GM12891 (cell line): ENCODE results near the gene SH3TC1.

Experiments used
- POLR2A ChIP-seq: IDR thresholded peaks from 2 replicates; pipeline ENCODE4 v1.6.1; 2011; ENCODE audit warnings: low read depth, low read length, control low read depth
- SPI1 ChIP-seq: IDR thresholded peaks from 2 replicates; pipeline ENCODE4 v1.6.1; 2011; ENCODE audit warnings: low read depth, low read length, control low read depth
- TAF1 ChIP-seq: IDR thresholded peaks from 2 replicates; pipeline ENCODE4 v1.6.1; 2011; ENCODE audit warnings: low read depth, low read length, control low read depth

DNA sequence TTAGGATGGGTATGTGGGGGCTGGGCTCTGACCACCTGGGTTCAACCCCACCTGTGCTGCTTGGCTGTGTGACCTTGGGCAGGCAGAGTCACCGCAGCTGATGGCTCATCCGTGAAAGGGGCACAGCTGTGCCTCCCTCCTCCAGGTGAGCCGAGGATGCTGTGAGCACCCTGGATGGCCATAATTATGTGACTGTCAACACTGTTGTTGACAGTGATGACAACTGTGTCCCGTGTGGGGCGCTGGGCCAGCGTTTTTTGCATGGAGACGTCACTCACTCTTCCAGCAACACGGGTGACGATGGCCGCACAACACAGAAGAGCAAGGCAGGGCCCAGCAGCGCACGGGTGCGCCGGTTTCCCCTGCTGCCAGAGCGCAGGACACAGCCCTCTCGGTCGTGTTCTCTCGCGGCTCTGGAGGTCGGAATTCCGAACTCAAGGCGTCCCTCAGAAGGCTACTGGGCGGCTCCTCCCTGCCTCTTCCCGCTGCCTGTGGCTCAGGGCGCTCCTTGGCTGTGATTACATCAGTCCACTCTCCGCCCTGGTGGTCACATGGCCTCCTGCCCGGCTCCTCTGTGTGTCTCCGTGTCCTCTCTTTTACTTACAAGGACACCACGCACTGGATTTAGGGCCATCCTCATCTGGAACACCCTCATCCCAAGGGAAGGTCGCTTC, 1.3 kb downstream of the SH3TC1 start:
- TF ChIP-seq TAF1: no peak
- TF ChIP-seq POLR2A: no peak
- TF ChIP-seq SPI1: no peak
